ENCODE data around the gene CLC.

- no peak for TF ChIP-seq SP1 (CRISPR knock-in tag; conservative IDR thresholded peaks at IDR 0.05)
- no peak for TF ChIP-seq MAX (CRISPR knock-in tag; IDR thresholded peaks at IDR 0.05)
- no peak for TF ChIP-seq ZBTB43 (CRISPR knock-in tag; IDR thresholded peaks at IDR 0.05)
- no peak for TF ChIP-seq JUN (CRISPR knock-in tag; IDR thresholded peaks at IDR 0.05)
- TF ChIP-seq ZNF423 (CRISPR knock-in tag; IDR thresholded peaks at IDR 0.05): no peak
- no peak for TF ChIP-seq NFE2L1 (CRISPR knock-in tag; IDR thresholded peaks at IDR 0.05)
- TF ChIP-seq ZNF232 (CRISPR knock-in tag; IDR thresholded peaks at IDR 0.05): no peak
- no peak for TF ChIP-seq MLX (CRISPR knock-in tag; IDR thresholded peaks at IDR 0.05)
- TF ChIP-seq ARID4B (CRISPR knock-in tag; IDR thresholded peaks at IDR 0.05; ENCODE audit: borderline replicate concordance): no peak
- no peak for TF ChIP-seq CTCF (IDR thresholded peaks at IDR 0.05)
- no peak for TF ChIP-seq ZNF425 (CRISPR knock-in tag; conservative IDR thresholded peaks at IDR 0.05)
Observed at GRCh38 chr19:39727070-39727800, 10.6 kb downstream of the CLC start.

All from WTC11 (cell line).